Mesenchymal stem cell (in vitro differentiated cells and primary cell): ENCODE measurements around the gene LRP1B.

Source experiments
- DNase-seq: peaks from one replicate; pipeline ENCODE4 v3.0.0-alpha.2; 2013
- H2AFZ ChIP-seq: one replicate; pipeline ENCODE4 v1.6.1; 2013; ENCODE audit warnings: low read depth, mild to moderate bottlenecking, control low read depth, inconsistent platforms, low read length, moderate library complexity
- H2AK5ac ChIP-seq: 2 replicates; pipeline ENCODE4 v1.6.1; 2013; ENCODE audit warnings: low read length, moderate library complexity, mild to moderate bottlenecking, inconsistent platforms; ENCODE audit not compliant: severe bottlenecking
- H2BK120ac ChIP-seq: one replicate; pipeline ENCODE4 v1.6.1; 2013; ENCODE audit warnings: low read depth, mild to moderate bottlenecking, inconsistent platforms, low read length, moderate library complexity
- H2BK12ac ChIP-seq, 2 experiments: one replicate each; pipeline ENCODE4 v1.6.1; 2013; ENCODE audit warnings: inconsistent platforms in 2 of 2, low read length in 2 of 2, mild to moderate bottlenecking in 2 of 2, moderate library complexity in 2 of 2, control low read depth in 1 of 2
- H2BK15ac ChIP-seq: one replicate; pipeline ENCODE4 v1.6.1; 2013; ENCODE audit warnings: mild to moderate bottlenecking, low read depth, inconsistent platforms; ENCODE audit not compliant: poor library complexity, severe bottlenecking
- H2BK5ac ChIP-seq: 2 replicates; pipeline ENCODE4 v1.6.1; 2013; ENCODE audit warnings: low read depth, mild to moderate bottlenecking, low read length, control low read depth, inconsistent platforms; ENCODE audit not compliant: poor library complexity, severe bottlenecking
- H3K14ac ChIP-seq, 2 experiments: one replicate each; pipeline ENCODE4 v1.6.1; 2013; ENCODE audit warnings: inconsistent platforms in 2 of 2, low read length in 2 of 2, control low read depth in 1 of 2, mild to moderate bottlenecking in 1 of 2, moderate library complexity in 1 of 2
- H3K18ac ChIP-seq, 2 experiments: one replicate each; pipeline ENCODE4 v1.6.1; 2013; ENCODE audit warnings: inconsistent platforms in 2 of 2, low read length in 2 of 2, control low read depth in 1 of 2, low read depth in 1 of 2, mild to moderate bottlenecking in 1 of 2
- H3K23ac ChIP-seq, 2 experiments: one replicate each; pipeline ENCODE4 v1.6.1; 2013; ENCODE audit warnings: inconsistent platforms in 2 of 2, low read length in 2 of 2, mild to moderate bottlenecking in 2 of 2, moderate library complexity in 2 of 2, control low read depth in 1 of 2
- H3K27ac ChIP-seq: 2 replicates; pipeline ENCODE4 v1.5.1; 2013; ENCODE audit warnings: mild to moderate bottlenecking, moderate library complexity, low read length, control low read depth, inconsistent platforms; ENCODE audit not compliant: poor library complexity, severe bottlenecking
- H3K27me3 ChIP-seq, 2 experiments: 2 replicates each; pipeline versions ENCODE4 v1.6.1 to v1.7.0; 2013; ENCODE audit warnings: low read length in 2 of 2, mild to moderate bottlenecking in 2 of 2, moderate library complexity in 2 of 2, control low read depth in 1 of 2, inconsistent platforms in 1 of 2; ENCODE audit not compliant: control insufficient read depth in 1 of 2, insufficient read depth in 1 of 2
- H3K36me3 ChIP-seq, 2 experiments: 2 replicates each; pipeline versions ENCODE4 v1.6.1 to v1.7.0; 2013; ENCODE audit warnings: low read length in 2 of 2, control low read depth in 1 of 2, inconsistent platforms in 1 of 2, low read depth in 1 of 2, mild to moderate bottlenecking in 1 of 2; ENCODE audit not compliant: insufficient read depth in 2 of 2, control insufficient read depth in 1 of 2
- H3K4ac ChIP-seq, 2 experiments: one replicate each; pipeline ENCODE4 v1.6.1; 2013; ENCODE audit warnings: inconsistent platforms in 2 of 2, low read length in 2 of 2, mild to moderate bottlenecking in 2 of 2, moderate library complexity in 2 of 2, control low read depth in 1 of 2, low read depth in 1 of 2
- H3K4me1 ChIP-seq: 2 replicates; pipeline ENCODE4 v1.6.1; 2013; ENCODE audit warnings: low read depth, low read length, control low read depth; ENCODE audit not compliant: control insufficient read depth, insufficient read depth
- H3K4me2 ChIP-seq: 2 replicates; pipeline ENCODE4 v1.6.1; 2013; ENCODE audit warnings: low read length, mild to moderate bottlenecking, inconsistent platforms; ENCODE audit not compliant: poor library complexity, severe bottlenecking
- H3K4me3 ChIP-seq, 2 experiments: 2 replicates each; pipeline versions ENCODE4 v1.5.1 to v1.7.0; 2013; ENCODE audit warnings: low read length in 2 of 2, mild to moderate bottlenecking in 2 of 2, control low read depth in 1 of 2, low read depth in 1 of 2; ENCODE audit not compliant: insufficient read depth in 1 of 2
- H3K79me1 ChIP-seq: replicated peaks from 2 replicates; pipeline ENCODE4 v1.6.1; 2013; ENCODE audit warnings: mild to moderate bottlenecking, control low read depth, low read length, inconsistent platforms; ENCODE audit not compliant: poor library complexity, severe bottlenecking
- H3K9ac ChIP-seq: 2 replicates; pipeline ENCODE4 v1.7.0; 2013; ENCODE audit warnings: mild to moderate bottlenecking, low read length, moderate library complexity
- H3K9me3 ChIP-seq: 2 replicates; pipeline ENCODE4 v1.7.0; 2013; ENCODE audit warnings: mild to moderate bottlenecking, low read length; ENCODE audit not compliant: control insufficient read depth
- H4K8ac ChIP-seq: one replicate; pipeline ENCODE4 v1.6.1; 2013; ENCODE audit warnings: inconsistent platforms, mild to moderate bottlenecking, low read length, moderate library complexity
- H4K91ac ChIP-seq: one replicate; pipeline ENCODE4 v1.6.1; 2013; ENCODE audit warnings: mild to moderate bottlenecking, low read length, inconsistent platforms
- WGBS: methylation state at CpG from one replicate; pipeline ENCODE4 v1.1.7; 2013; ENCODE audit warnings: mixed read lengths; 5-methylcytosine and 5-hydroxymethylcytosine counted together

The LRP1B gene

GRCh38 chr2:140662504-140662903 lies 1468.3 kb downstream of the LRP1B start:
- Histone ChIP-seq H3K9ac (no peak overlapping the region), H4K8ac (no peak overlapping the region), H3K4me1 (no peaks in the 10 kb centered on the region), H2BK120ac (no peak overlapping the region), H3K18ac (no peak overlapping the region), H3K27me3 (no peaks in the 10 kb centered on the region), H3K4me2 (no peak overlapping the region), H3K14ac (no peak overlapping the region), H2BK12ac (no peak overlapping the region), H3K9me3 (no peaks in the 10 kb centered on the region), H2AFZ (no peak overlapping the region), H3K4ac (no peak overlapping the region), H2BK15ac (no peak overlapping the region), H3K79me1 (no peaks in the 10 kb centered on the region), H3K27ac (no peak overlapping the region), H2BK5ac (no peak overlapping the region), H4K91ac (no peak overlapping the region), H3K36me3 (no peaks in the 10 kb centered on the region), H3K4me3 (no peak overlapping the region), H3K23ac (no peak overlapping the region), H2AK5ac (no peak overlapping the region)
- DNase-seq: no peak
- no CpG with 5 or more reads among the region's 1 CpG for WGBS

- Histone ChIP-seq H2AFZ (no peak overlapping the region), H2AK5ac (no peak overlapping the region), H3K4me1 (no peaks in the 10 kb centered on the region), H3K18ac (no peak overlapping the region), H2BK15ac (no peak overlapping the region), H4K8ac (no peak overlapping the region), H2BK12ac (no peak overlapping the region), H3K4me3 (no peak overlapping the region), H3K27me3 (no peaks in the 10 kb centered on the region), H2BK120ac (no peak overlapping the region), H3K14ac (no peak overlapping the region), H4K91ac (no peak overlapping the region), H3K9me3 (no peaks in the 10 kb centered on the region), H3K4ac (no peak overlapping the region), H3K27ac (peak overlapping the region; percentile 40), H3K23ac (no peak overlapping the region), H3K9ac (no peak overlapping the region), H3K36me3 (no peaks in the 10 kb centered on the region), H2BK5ac (no peak overlapping the region), H3K79me1 (no peaks in the 10 kb centered on the region), H3K4me2 (no peak overlapping the region)
- DNase-seq: no peak
- 87% methylated on average over 2 of the region's 2 CpGs for WGBS
Observed at GRCh38 chr2:140658760-140659692, 1471.8 kb downstream of the LRP1B start.

- 56% methylated on average over 2 of the region's 2 CpGs for WGBS
- H2BK15ac ChIP-seq: no peak overlapping the region
- no peak overlapping the region for H4K91ac ChIP-seq
Observed at GRCh38 chr2:140657657-140658056, 1473.2 kb downstream of the LRP1B start.

GRCh38 chr2:140654565-140654964 lies 1476.3 kb downstream of the LRP1B start:
- no peak for DNase-seq
- Histone ChIP-seq H4K8ac (no peak overlapping the region), H3K23ac (no peak overlapping the region), H4K91ac (no peak overlapping the region), H2BK120ac (no peak overlapping the region), H3K4me3 (peak overlapping the region in 1 of 2 experiments; percentile 45), H3K36me3 (no peaks in the 10 kb centered on the region), H3K9ac (peak overlapping the region; percentile 34), H3K79me1 (no peaks in the 10 kb centered on the region), H3K9me3 (no peaks in the 10 kb centered on the region), H2BK15ac (no peak overlapping the region), H3K4me1 (no peaks in the 10 kb centered on the region), H2BK5ac (no peak overlapping the region), H3K4ac (no peak overlapping the region), H2AK5ac (no peak overlapping the region), H3K18ac (no peak overlapping the region), H2AFZ (no peak overlapping the region), H3K14ac (no peak overlapping the region), H2BK12ac (no peak overlapping the region), H3K4me2 (no peak overlapping the region), H3K27ac (no peak overlapping the region), H3K27me3 (no peaks in the 10 kb centered on the region)
- 75% methylated on average over 2 of the region's 3 CpGs for WGBS

More at GRCh38 chr2:140657657-140658056, 1473.2 kb downstream of the LRP1B start:
- Histone ChIP-seq H3K14ac (no peak overlapping the region), H3K36me3 (no peaks in the 10 kb centered on the region), H3K27me3 (no peaks in the 10 kb centered on the region), H2BK5ac (no peak overlapping the region), H3K9me3 (no peaks in the 10 kb centered on the region), H3K4me2 (no peak overlapping the region), H2BK120ac (no peak overlapping the region), H3K9ac (no peak overlapping the region), H3K4me1 (no peaks in the 10 kb centered on the region), H3K4ac (no peak overlapping the region), H3K27ac (no peak overlapping the region), H3K23ac (no peak overlapping the region), H2AK5ac (no peak overlapping the region), H3K79me1 (no peaks in the 10 kb centered on the region), H2AFZ (no peak overlapping the region), H2BK12ac (no peak overlapping the region), H3K4me3 (no peak overlapping the region), H4K8ac (no peak overlapping the region), H3K18ac (no peak overlapping the region)
- DNase-seq: no peak
